Neural cell (in vitro differentiated cells): Measurements from ENCODE around the gene MFAP2. TPM values are rescaled to one million over a fixed set of nuclear protein-coding genes. Genes with fewer than 3 reads are reported as not detected.

Experiments
- H2AFZ ChIP-seq: fragments of 200-600, 300-800 bp; sonication (generic), shearing (Covaris generic); 2 replicates; pipeline ENCODE4 v1.6.0; 2014; ENCODE audit warnings: low read depth, mild to moderate bottlenecking, antibody characterized with exemption, low read length, moderate library complexity
- H3F3A ChIP-seq: fragments of 200-600 bp; shearing (Covaris generic); 2 replicates; pipeline ENCODE4 v1.6.1; 2016; ENCODE audit warnings: mild to moderate bottlenecking, moderate library complexity, mixed read lengths, antibody characterized with exemption, low read length; ENCODE audit not compliant: insufficient read depth, poor library complexity, severe bottlenecking
- H3K27ac ChIP-seq: fragments of 200-600, 300-800 bp; sonication (generic), shearing (Covaris generic); 2 replicates; pipeline ENCODE4 v1.5.1; 2014; ENCODE audit warnings: mild to moderate bottlenecking, low read length, moderate library complexity
- H3K27me3 ChIP-seq: fragments of 300-800, 200-600 bp; sonication (generic), shearing (Covaris generic); 2 replicates; pipeline ENCODE4 v1.6.0; 2014; ENCODE audit warnings: mild to moderate bottlenecking, low read depth, low read length, moderate library complexity; ENCODE audit not compliant: insufficient read depth
- H3K36me3 ChIP-seq: fragments of 300-800, 200-600 bp; sonication (generic), shearing (Covaris generic); 2 replicates; pipeline ENCODE4 v1.5.1; 2014; ENCODE audit warnings: mild to moderate bottlenecking, antibody characterized with exemption, low read length, moderate library complexity; ENCODE audit not compliant: insufficient read depth
- H3K4me2 ChIP-seq: fragments of 300-800, 200-600 bp; sonication (generic), shearing (Covaris generic); 2 replicates; pipeline ENCODE4 v1.6.0; 2014; ENCODE audit warnings: mild to moderate bottlenecking, low read length
- H3K4me3 ChIP-seq: fragments of 300-800, 200-600 bp; sonication (generic), shearing (Covaris generic); 2 replicates; pipeline ENCODE4 v1.5.1; 2014; ENCODE audit warnings: mild to moderate bottlenecking, low read length, moderate library complexity
- H3K79me2 ChIP-seq: fragments of 200-600 bp; shearing (Covaris generic); replicated peaks from 2 replicates; pipeline ENCODE4 v1.6.0; 2014; ENCODE audit warnings: mild to moderate bottlenecking, low read length, moderate library complexity; ENCODE audit not compliant: insufficient read depth
- H3K9ac ChIP-seq: fragments of 300-800, 200-600 bp; sonication (generic), shearing (Covaris generic); 2 replicates; pipeline ENCODE4 v1.6.1; 2016; ENCODE audit warnings: mild to moderate bottlenecking, low read length, mixed read lengths
- H3K9me2 ChIP-seq: fragments of 200-600 bp; shearing (Covaris generic); 2 replicates; pipeline ENCODE4 v1.6.1; 2016; ENCODE audit warnings: mild to moderate bottlenecking, low read length, mixed read lengths; ENCODE audit not compliant: insufficient read depth
- H3K9me3 ChIP-seq: fragments of 200-600, 300-800 bp; sonication (generic), shearing (Covaris generic); 2 replicates; pipeline ENCODE4 v1.6.1; 2016; ENCODE audit warnings: mild to moderate bottlenecking, mixed run types, low read length, moderate library complexity, mixed read lengths
- H4K20me1 ChIP-seq: fragments of 200-600 bp; shearing (Covaris generic); 2 replicates; pipeline ENCODE4 v1.6.1; 2016; ENCODE audit warnings: mild to moderate bottlenecking, mixed run types; ENCODE audit not compliant: insufficient read depth
- CTCF ChIP-seq: fragments of 450-650 bp; IDR thresholded peaks from 2 replicates; pipeline ENCODE4 v1.5.1; 2014; ENCODE audit warnings: antibody characterized with exemption, mild to moderate bottlenecking, moderate library complexity; ENCODE audit not compliant: poor library complexity, severe bottlenecking
- EP300 ChIP-seq: fragments of 450-650 bp; conservative IDR thresholded peaks from 2 replicates; pipeline ENCODE4 v1.6.1; 2014; ENCODE audit warnings: antibody characterized with exemption, mild to moderate bottlenecking, moderate library complexity; ENCODE audit not compliant: poor library complexity, severe bottlenecking
- EZH2 ChIP-seq: fragments of 200-600, 300-800 bp; shearing (Covaris generic), sonication (generic); IDR thresholded peaks from 2 replicates; pipeline ENCODE4 v1.6.1; 2014; ENCODE audit warnings: antibody characterized with exemption, low read length, borderline replicate concordance, mild to moderate bottlenecking; ENCODE audit not compliant: insufficient read depth, poor library complexity, severe bottlenecking
- MXI1 ChIP-seq: fragments of 450-650 bp; conservative IDR thresholded peaks from 2 replicates; pipeline ENCODE4 v1.6.1; 2014; ENCODE audit warnings: antibody characterized with exemption, mild to moderate bottlenecking; ENCODE audit not compliant: poor library complexity, severe bottlenecking
- POLR2AphosphoS5 ChIP-seq: IDR thresholded peaks from 2 replicates; pipeline ENCODE4 v1.6.1; 2012
- RAD21 ChIP-seq: fragments of 450-650 bp; conservative IDR thresholded peaks from 2 replicates; pipeline ENCODE4 v1.6.1; 2014; ENCODE audit warnings: antibody characterized with exemption, mild to moderate bottlenecking, moderate library complexity
- REST ChIP-seq: IDR thresholded peaks from 2 replicates; pipeline ENCODE4 v1.6.1; 2012; ENCODE audit warnings: borderline replicate concordance
- SMC3 ChIP-seq: fragments of 450-650 bp; conservative IDR thresholded peaks from 2 replicates; pipeline ENCODE4 v1.6.1; 2014; ENCODE audit warnings: antibody characterized with exemption, mild to moderate bottlenecking, moderate library complexity; ENCODE audit not compliant: poor library complexity
- TAF1 ChIP-seq: IDR thresholded peaks from 2 replicates; pipeline ENCODE4 v1.6.1; 2012; ENCODE audit warnings: low read depth
- polyA plus RNA-seq: library from polyadenylated mRNA; depleted of rRNA; stranded (reverse); fragments of >200 nt; gene quantifications from 2 replicates; pipeline ENCODE4 v1.2.3, GENCODE V29; 2014

Gene MFAP2
- polyA plus RNA-seq, 1 donor from 2014 or later: 68.4 TPM

- no peaks in the 10 kb centered on the region for H3K9me2 ChIP-seq
- H3K9ac ChIP-seq: no peak overlapping the region
- no peak overlapping the region for H2AFZ ChIP-seq
- no peaks in the 10 kb centered on the region for H4K20me1 ChIP-seq
- H3K79me2 ChIP-seq: no peaks in the 10 kb centered on the region
- H3F3A ChIP-seq: no peaks in the 10 kb centered on the region
- no peak overlapping the region for H3K4me3 ChIP-seq
- no peaks in the 10 kb centered on the region for H3K9me3 ChIP-seq
- H3K27me3 ChIP-seq: no peaks in the 10 kb centered on the region
- no peak overlapping the region for H3K27ac ChIP-seq
- no peaks in the 10 kb centered on the region for H3K36me3 ChIP-seq
- TF ChIP-seq EP300 (no peak), RAD21 (no peak), REST (no peak), TAF1 (no peak), SMC3 (no peak), POLR2AphosphoS5 (no peak), MXI1 (no peak), CTCF (no peak), EZH2 (no peak)
- H3K4me2 ChIP-seq: no peak overlapping the region
These were observed 5.7 kb upstream of the MFAP2 start for GRCh38 chr1:16986113-16986512.

GRCh38 chr1:16984717-16985116, 4.3 kb upstream of the MFAP2 start:
- Histone ChIP-seq H2AFZ (no peak overlapping the region), H3K4me2 (no peak overlapping the region), H3K79me2 (peaks cover 4% of the 10 kb centered on the region)

More at GRCh38 chr1:16984717-16985116, 4.3 kb upstream of the MFAP2 start:
- H3K4me3 ChIP-seq: no peak overlapping the region
- no peaks in the 10 kb centered on the region for H4K20me1 ChIP-seq
- no peaks in the 10 kb centered on the region for H3F3A ChIP-seq
- H3K9me2 ChIP-seq: no peaks in the 10 kb centered on the region
- no peaks in the 10 kb centered on the region for H3K9me3 ChIP-seq
- no peaks in the 10 kb centered on the region for H3K36me3 ChIP-seq
- no peak for TF ChIP-seq MXI1
- no peak for TF ChIP-seq EZH2
- no peak for TF ChIP-seq EP300
- TF ChIP-seq CTCF: no peak
- TF ChIP-seq RAD21: no peak
- no peak for TF ChIP-seq SMC3
- no peak for TF ChIP-seq REST
- TF ChIP-seq POLR2AphosphoS5: no peak
- no peak for TF ChIP-seq TAF1
- no peak overlapping the region for H3K27ac ChIP-seq
- H3K9ac ChIP-seq: no peak overlapping the region
- peaks cover 4% of the 10 kb centered on the region for H3K27me3 ChIP-seq
